Amniotic epithelial cell (primary cell): Measurements from ENCODE around the gene GGTLC1.

Experiments
- DNase-seq: peaks from one replicate; pipeline ENCODE4 v3.0.0-alpha.2; 2010; ENCODE audit warnings: low read depth

The GGTLC1 gene

DNA sequence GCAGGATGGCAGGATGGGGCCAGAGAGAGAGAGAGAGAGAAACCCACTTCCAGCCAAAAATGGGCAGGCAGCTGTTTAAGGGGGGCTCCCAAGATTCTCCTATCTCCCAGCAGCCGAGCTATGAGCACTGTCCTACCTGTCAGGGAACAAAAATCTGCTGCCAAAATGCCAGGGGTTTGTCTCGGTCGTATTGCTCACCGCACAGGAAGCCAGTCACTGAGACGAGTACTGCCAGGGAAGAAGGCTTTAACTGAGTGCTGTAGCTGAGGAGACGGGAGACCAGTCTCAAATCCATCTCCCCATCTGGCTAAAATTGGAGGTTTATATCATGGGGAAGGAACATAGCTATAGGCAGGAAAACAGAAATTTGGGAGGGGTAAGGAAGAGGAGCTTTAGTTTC, 22.3 kb downstream of the GGTLC1 start:
- no peak for DNase-seq

- DNase-seq = no peak
Observed at GRCh38 chr20:23963941-23964340, 24.6 kb downstream of the GGTLC1 start.

- DNase-seq = no peak
Observed at GRCh38 chr20:23962272-23962671, 26.3 kb downstream of the GGTLC1 start.

GRCh38 chr20:23959054-23959453, 29.5 kb downstream of the GGTLC1 start:
- no peak for DNase-seq

DNA sequence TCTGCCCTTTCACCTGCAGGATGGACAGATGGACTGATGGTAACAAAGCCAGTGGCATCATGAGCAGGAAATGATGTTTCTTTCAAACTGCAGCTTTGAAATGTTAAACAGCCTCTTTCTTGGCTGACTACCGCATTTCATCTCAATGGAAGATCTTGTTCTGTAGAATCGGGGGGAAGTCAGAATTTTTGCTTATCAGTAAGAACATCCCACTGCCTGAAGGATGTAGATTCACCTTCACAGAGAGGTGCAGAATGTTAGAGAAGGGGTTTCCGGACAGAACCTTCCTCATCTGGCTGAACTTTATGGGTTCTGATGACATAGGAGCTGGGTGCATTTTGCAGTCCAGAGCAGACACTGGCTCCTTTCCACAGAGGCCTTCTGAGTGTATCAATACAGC, 32.7 kb downstream of the GGTLC1 start:
- DNase-seq = no peak

- DNase-seq = no peak
Observed at GRCh38 chr20:23954008-23954745, 34.4 kb downstream of the GGTLC1 start.

GRCh38 chr20:23946206-23946605, 42.4 kb downstream of the GGTLC1 start:
- no peak for DNase-seq

DNA sequence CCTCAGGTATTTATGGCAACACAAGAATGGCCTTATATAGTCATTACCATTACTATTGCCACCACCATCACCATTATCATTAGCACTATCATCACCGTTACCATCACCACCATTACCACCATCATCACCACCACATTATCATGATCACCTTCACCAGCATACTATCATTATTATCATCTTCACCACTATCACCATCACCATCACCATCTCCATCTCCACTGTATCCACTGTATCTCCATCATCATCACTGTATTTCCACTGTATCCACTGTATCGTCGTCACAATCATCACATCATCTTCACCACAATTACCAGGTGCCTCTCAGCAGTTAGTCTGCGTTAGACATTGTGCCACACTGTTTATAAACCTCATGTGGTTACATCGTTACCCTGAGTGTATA, 45.3 kb downstream of the GGTLC1 start:
- no peak for DNase-seq

GRCh38 chr20:23939641-23940040, 48.9 kb downstream of the GGTLC1 start:
- no peak for DNase-seq

GRCh38 chr20:23939063-23939462, 49.5 kb downstream of the GGTLC1 start:
- DNase-seq = no peak

DNA sequence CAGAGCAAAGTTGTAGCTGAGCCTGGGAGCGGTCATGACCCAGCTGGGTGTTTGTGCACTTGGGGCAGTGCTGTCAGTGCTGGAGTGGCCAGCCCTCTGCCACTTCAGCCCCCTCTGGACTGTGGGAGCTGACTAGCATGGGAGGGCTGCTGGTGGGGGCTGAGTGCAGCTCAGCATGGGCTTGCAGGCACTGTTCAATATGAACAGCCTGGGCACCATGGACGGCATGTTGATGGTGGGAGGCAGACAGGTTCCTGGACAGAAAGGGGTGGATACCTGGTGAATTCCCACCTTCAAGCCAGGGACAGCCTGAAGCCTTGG, 50.5 kb downstream of the GGTLC1 start:
- no peak for DNase-seq

- DNase-seq = peak; percentile 12
Observed at GRCh38 chr20:23937303-23938117, 51.1 kb downstream of the GGTLC1 start.
